ENCODE results near the gene RABGGTA. TPM values are rescaled to one million over a fixed set of nuclear protein-coding genes. Genes with fewer than 3 reads are reported as not detected.

The RABGGTA gene
- total RNA-seq, 4 donors from 2014 or later: 29.8 to 44.8 (median 33.5) TPM

GRCh38 chr14:24271834-24272263, 452 bp upstream of the RABGGTA start:
- Histone ChIP-seq H3K27ac (peak overlapping the region; percentile 51 to 95 (median 84)), H3K9me3 (no peaks in the 10 kb centered on the region), H3K4me1 (peaks cover 8 to 18% of the 10 kb centered on the region in 2 donors), H3K27me3 (no peaks in the 10 kb centered on the region), H3K36me3 (peaks cover 8% of the 10 kb centered on the region in 2 donors), H3K4me3 (replicated peaks in 1 of 3) (peak overlapping the region in 2 of 3 donors; percentile 8 to 89)
- intact Hi-C loops (cut with DNase I): no loop called here
- TF ChIP-seq POLR2A (IDR thresholded peaks at IDR 0.05): no peak
- TF ChIP-seq, protein P1, sequence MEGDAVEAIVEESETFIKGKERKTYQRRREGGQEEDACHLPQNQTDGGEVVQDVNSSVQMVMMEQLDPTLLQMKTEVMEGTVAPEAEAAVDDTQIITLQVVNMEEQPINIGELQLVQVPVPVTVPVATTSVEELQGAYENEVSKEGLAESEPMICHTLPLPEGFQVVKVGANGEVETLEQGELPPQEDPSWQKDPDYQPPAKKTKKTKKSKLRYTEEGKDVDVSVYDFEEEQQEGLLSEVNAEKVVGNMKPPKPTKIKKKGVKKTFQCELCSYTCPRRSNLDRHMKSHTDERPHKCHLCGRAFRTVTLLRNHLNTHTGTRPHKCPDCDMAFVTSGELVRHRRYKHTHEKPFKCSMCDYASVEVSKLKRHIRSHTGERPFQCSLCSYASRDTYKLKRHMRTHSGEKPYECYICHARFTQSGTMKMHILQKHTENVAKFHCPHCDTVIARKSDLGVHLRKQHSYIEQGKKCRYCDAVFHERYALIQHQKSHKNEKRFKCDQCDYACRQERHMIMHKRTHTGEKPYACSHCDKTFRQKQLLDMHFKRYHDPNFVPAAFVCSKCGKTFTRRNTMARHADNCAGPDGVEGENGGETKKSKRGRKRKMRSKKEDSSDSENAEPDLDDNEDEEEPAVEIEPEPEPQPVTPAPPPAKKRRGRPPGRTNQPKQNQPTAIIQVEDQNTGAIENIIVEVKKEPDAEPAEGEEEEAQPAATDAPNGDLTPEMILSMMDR (IDR thresholded peaks at IDR 0.05): no peak
- 16% methylated on average over 3 of the region's 3 CpGs for WGBS, 2 donors
- DNase-seq: no peak

GRCh38 chr14:24270537-24271133, 762 bp downstream of the RABGGTA start:
- H3K9me3 ChIP-seq: no peaks in the 10 kb centered on the region
- 14 to 18% methylated on average over 10 to 12 of the region's 13 CpGs for WGBS, 2 donors
- H3K27ac ChIP-seq: peak overlapping the region; percentile 84 to 95 (median 90)
- peaks cover 8 to 18% of the 10 kb centered on the region in 2 donors for H3K4me1 ChIP-seq
- no peaks in the 10 kb centered on the region for H3K27me3 ChIP-seq
- no peak for TF ChIP-seq POLR2A (IDR thresholded peaks at IDR 0.05)
- no peak for DNase-seq
- peaks cover 13 to 17% of the 10 kb centered on the region in 2 donors for H3K36me3 ChIP-seq
- intact Hi-C loops (cut with DNase I): no loop called here
- peak overlapping the region; percentile 30 to 89 (median 77) for H3K4me3 ChIP-seq (replicated peaks in 1 of 3)

- TF ChIP-seq POLR2A (IDR thresholded peaks at IDR 0.05): no peak
- TF ChIP-seq, protein P1 (IDR thresholded peaks at IDR 0.05): no peak
- Histone ChIP-seq H3K27me3 (no peaks in the 10 kb centered on the region), H3K4me1 (peaks cover 8 to 18% of the 10 kb centered on the region in 2 donors), H3K36me3 (peaks cover 13 to 17% of the 10 kb centered on the region in 2 donors), H3K27ac (no peak overlapping the region), H3K9me3 (no peaks in the 10 kb centered on the region), H3K4me3 (replicated peaks in 1 of 3) (no peak overlapping the region)
- 95 to 96% methylated on average over 7 to 14 of the region's 14 CpGs for WGBS, 2 donors
- intact Hi-C loops (cut with DNase I): no loop called here
- no peak for DNase-seq
Measured at GRCh38 chr14:24269910-24270536, 1.4 kb downstream of the RABGGTA start.

GRCh38 chr14:24269368-24269767, 2.0 kb downstream of the RABGGTA start:
- DNase-seq: no peak
- Histone ChIP-seq H3K4me3 (replicated peaks in 1 of 3) (no peak overlapping the region), H3K36me3 (peaks cover 13 to 17% of the 10 kb centered on the region in 2 donors), H3K4me1 (peaks cover 8 to 18% of the 10 kb centered on the region in 2 donors), H3K9me3 (no peaks in the 10 kb centered on the region), H3K27me3 (no peaks in the 10 kb centered on the region), H3K27ac (no peak overlapping the region)
- intact Hi-C loops (cut with DNase I): no loop called here
- no peak for TF ChIP-seq POLR2A (IDR thresholded peaks at IDR 0.05)
- TF ChIP-seq, protein P1 (IDR thresholded peaks at IDR 0.05): no peak
- 94 to 96% methylated on average over 8 of the region's 8 CpGs for WGBS, 2 donors

DNA sequence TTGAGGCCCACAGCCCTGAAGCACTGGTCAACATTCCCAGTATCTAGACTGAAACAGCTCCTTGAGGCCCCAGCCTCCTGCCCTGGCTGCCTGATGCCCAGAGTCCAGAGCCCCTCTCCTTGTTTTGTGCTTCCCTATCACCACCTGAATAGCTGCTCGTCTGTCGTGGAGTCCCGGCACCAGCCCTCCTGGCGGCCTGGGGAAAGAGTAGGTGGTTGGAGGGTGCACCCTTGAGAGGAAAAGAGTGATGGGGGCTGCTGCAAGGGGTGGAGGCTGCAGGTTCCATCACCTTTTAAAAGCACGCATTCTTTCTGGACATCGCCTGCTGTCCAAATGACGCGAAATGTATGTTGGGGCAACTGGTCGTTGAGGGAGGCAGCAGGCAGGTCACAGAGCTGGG, 3.2 kb downstream of the RABGGTA start:
- WGBS, 2 donors: 94% methylated on average over 9 of the region's 9 CpGs
- no peak overlapping the region for H3K27ac ChIP-seq
- H3K27me3 ChIP-seq: no peaks in the 10 kb centered on the region
- no peak for DNase-seq
- H3K4me3 ChIP-seq (replicated peaks in 1 of 3): no peak overlapping the region
- TF ChIP-seq POLR2A (IDR thresholded peaks at IDR 0.05): no peak
- TF ChIP-seq, protein P1 (IDR thresholded peaks at IDR 0.05): no peak
- intact Hi-C loops (cut with DNase I): no loop called here
- peaks cover 8 to 12% of the 10 kb centered on the region in 2 donors for H3K4me1 ChIP-seq
- no peaks in the 10 kb centered on the region for H3K9me3 ChIP-seq
- peaks cover 13 to 17% of the 10 kb centered on the region in 2 donors for H3K36me3 ChIP-seq
